CD8-positive, alpha-beta memory T cell (primary cell): ENCODE results near the gene DOK6. TPM values are rescaled to one million over a fixed set of nuclear protein-coding genes. Genes with fewer than 3 reads are reported as not detected.

Source experiments
- CTCF ChIA-PET: fragments of 350-600 bp; sonication (Branson Sonifier 250); formaldehyde crosslinking; loops from one replicate; lab custom pipeline; 2021; ENCODE audit warnings: antibody characterized with exemption; lab: Charles Lee
- POLR2A ChIA-PET: fragments of 350-600 bp; sonication (Branson Sonifier 250); formaldehyde crosslinking; loops from one replicate; lab custom pipeline; 2021; ENCODE audit warnings: antibody characterized with exemption; lab: Charles Lee
- DNase-seq, 5 donors: peaks; one replicate each; pipeline versions ENCODE4 v3.0.0 to v3.0.0-alpha.2; 2020 to 2022; ENCODE audit warnings: mixed read lengths in 1 of 5
- H3K27ac ChIP-seq: one replicate; pipeline ENCODE4 v1.7.0; 2013; ENCODE audit warnings: low read depth, mild to moderate bottlenecking, low read length, moderate library complexity
- H3K27me3 ChIP-seq: 2 replicates; pipeline ENCODE4 v1.7.0; 2013; ENCODE audit warnings: low read length, mild to moderate bottlenecking; ENCODE audit not compliant: insufficient read depth, poor library complexity, severe bottlenecking
- H3K36me3 ChIP-seq: 2 replicates; pipeline ENCODE4 v1.7.0; 2013; ENCODE audit warnings: mild to moderate bottlenecking, low read length, moderate library complexity; ENCODE audit not compliant: insufficient read depth
- H3K4me1 ChIP-seq: 2 replicates; pipeline ENCODE4 v1.7.0; 2013; ENCODE audit warnings: mild to moderate bottlenecking, low read length, moderate library complexity; ENCODE audit not compliant: insufficient read depth
- H3K4me3 ChIP-seq: 2 replicates; pipeline ENCODE4 v1.7.0; 2013; ENCODE audit warnings: mild to moderate bottlenecking, low read length
- H3K9me3 ChIP-seq: 2 replicates; pipeline ENCODE4 v1.7.0; 2013; ENCODE audit warnings: mild to moderate bottlenecking, low read length
- H3K27ac Mint-ChIP-seq, 8 donors: one replicate each; pipeline ENCODE4 v1.8.0; 2020 to 2021; ENCODE audit warnings: mixed read lengths in 8 of 8, mild to moderate bottlenecking in 6 of 8, inconsistent platforms in 3 of 8, moderate library complexity in 3 of 8
- H3K27me3 Mint-ChIP-seq, 2 donors: one replicate each; pipeline ENCODE4 v1.8.0; 2020 to 2021; ENCODE audit warnings: mixed read lengths in 2 of 2, mild to moderate bottlenecking in 1 of 2, moderate library complexity in 1 of 2
- H3K36me3 Mint-ChIP-seq, 3 donors: one replicate each; pipeline ENCODE4 v1.8.0; 2020 to 2021; ENCODE audit warnings: mixed read lengths in 3 of 3, inconsistent platforms in 1 of 3, mild to moderate bottlenecking in 1 of 3
- H3K4me1 Mint-ChIP-seq, 3 donors: one replicate each; pipeline ENCODE4 v1.8.0; 2020 to 2021; ENCODE audit warnings: mixed read lengths in 3 of 3, inconsistent platforms in 1 of 3, mild to moderate bottlenecking in 1 of 3
- H3K4me3 Mint-ChIP-seq, 7 donors: one replicate each; pipeline ENCODE4 v1.8.0; 2020 to 2021; ENCODE audit warnings: mixed read lengths in 7 of 7, mild to moderate bottlenecking in 6 of 7, moderate library complexity in 4 of 7, inconsistent platforms in 2 of 7
- H3K9me3 Mint-ChIP-seq, 5 donors: one replicate each; pipeline ENCODE4 v1.8.0; 2020 to 2022; ENCODE audit warnings: mixed read lengths in 5 of 5, mild to moderate bottlenecking in 3 of 5, moderate library complexity in 2 of 5, inconsistent platforms in 1 of 5
- polyA plus RNA-seq: library from polyadenylated mRNA; unstranded; fragments of 300-500 nt; fragmentation: Illumina TruSeq; gene quantifications from one replicate; pipeline ENCODE4 v1.2.3, GENCODE V29; 2021
- total RNA-seq, 2 experiments: library from RNA; stranded (reverse); gene quantifications; one replicate each; pipeline ENCODE4 v1.2.3, GENCODE V29; 2021

The DOK6 gene
- total and polyA plus RNA-seq, 3 experiments from 2014 or later: 0.13 TPM; not detected in 2

DNA sequence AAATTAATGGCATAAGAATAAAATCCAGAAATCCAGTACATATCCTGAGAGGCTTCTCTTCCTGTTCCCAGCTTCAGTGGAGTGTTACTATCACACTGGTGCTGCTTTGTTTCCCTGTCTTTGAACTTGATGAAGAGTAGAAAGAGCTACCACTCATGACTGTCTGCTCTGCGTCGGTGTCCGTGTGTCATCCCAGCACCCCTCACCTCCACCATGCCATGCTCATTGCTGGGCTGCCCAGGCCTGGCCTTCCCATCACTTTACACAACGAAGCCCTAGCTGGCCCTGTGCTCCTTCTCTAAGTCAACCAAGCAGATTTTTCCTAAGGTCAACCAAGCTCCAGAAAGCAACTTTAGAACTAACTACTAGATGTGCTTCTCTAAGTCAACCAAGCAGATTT lies 215.4 kb downstream of the DOK6 start:
- CTCF ChIA-PET: no interaction called here
- no peaks in the 10 kb centered on the region for H3K9me3 ChIP-seq

DNA sequence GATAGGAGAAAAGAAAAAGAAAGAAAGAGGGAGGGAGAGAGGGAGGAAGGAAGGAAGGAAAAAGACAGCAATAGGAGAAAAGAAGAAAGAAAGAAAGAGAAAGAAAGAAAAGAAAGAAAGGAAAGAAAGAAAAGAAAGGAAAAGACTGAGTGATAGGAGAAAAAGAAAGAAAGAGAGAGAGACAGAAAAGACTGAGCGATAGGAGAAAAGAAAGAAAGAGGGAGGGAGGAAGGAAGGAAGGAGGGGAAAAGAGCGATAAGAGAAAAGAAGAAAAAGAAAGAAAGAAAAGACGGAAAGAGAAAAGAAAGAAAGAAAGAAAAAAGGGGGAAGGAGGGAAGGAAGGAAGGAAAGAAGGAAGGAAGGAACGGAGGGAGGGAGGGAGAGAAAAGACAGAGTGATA lies 216.7 kb downstream of the DOK6 start:
- no peaks in the 10 kb centered on the region for H3K9me3 Mint-ChIP-seq
- Histone ChIP-seq H3K27me3 (no peaks in the 10 kb centered on the region), H3K27ac (no peak overlapping the region), H3K9me3 (no peaks in the 10 kb centered on the region), H3K4me3 (no peak overlapping the region), H3K4me1 (no peaks in the 10 kb centered on the region), H3K36me3 (no peaks in the 10 kb centered on the region)
- no peak overlapping the region for H3K4me3 Mint-ChIP-seq
- POLR2A ChIA-PET: no interaction called here
- H3K4me1 Mint-ChIP-seq: no peaks in the 10 kb centered on the region
- no peak for DNase-seq
- no peak overlapping the region for H3K27ac Mint-ChIP-seq
- CTCF ChIA-PET: no interaction called here
- H3K27me3 Mint-ChIP-seq: peaks cover 0 to 5% of the 10 kb centered on the region in 2 donors
- H3K36me3 Mint-ChIP-seq: no peaks in the 10 kb centered on the region

More for the DNA sequence above, 215.4 kb downstream of the DOK6 start:
- Histone ChIP-seq H3K36me3 (no peaks in the 10 kb centered on the region), H3K27me3 (no peaks in the 10 kb centered on the region), H3K27ac (no peak overlapping the region), H3K4me1 (no peaks in the 10 kb centered on the region), H3K4me3 (no peak overlapping the region)
- POLR2A ChIA-PET: no interaction called here
- no peak overlapping the region for H3K27ac Mint-ChIP-seq
- H3K9me3 Mint-ChIP-seq: no peaks in the 10 kb centered on the region
- no peaks in the 10 kb centered on the region for H3K36me3 Mint-ChIP-seq
- H3K4me3 Mint-ChIP-seq: no peak overlapping the region
- H3K4me1 Mint-ChIP-seq: no peaks in the 10 kb centered on the region
- no peak for DNase-seq
- H3K27me3 Mint-ChIP-seq: peaks cover 0 to 5% of the 10 kb centered on the region in 2 donors

DNA sequence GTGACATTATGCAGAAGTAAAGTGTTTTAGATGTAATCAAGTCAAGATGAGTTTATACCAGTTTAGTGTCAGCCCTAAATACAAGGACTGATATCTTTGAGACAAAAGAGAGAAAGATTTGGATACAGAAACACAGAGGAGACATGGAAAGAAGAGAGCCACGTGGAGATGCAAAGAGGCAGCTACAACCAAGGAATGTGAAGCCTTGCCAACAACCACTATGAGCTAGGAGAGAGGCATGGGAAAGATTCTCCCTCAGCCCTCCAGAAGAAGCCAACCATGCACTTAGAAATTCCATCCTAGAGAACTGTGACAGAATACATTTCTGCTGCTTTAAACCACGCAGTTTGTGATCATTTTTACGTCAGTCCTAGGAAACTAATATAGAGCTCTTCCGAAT lies 217.2 kb downstream of the DOK6 start:
- Histone ChIP-seq H3K27ac (no peak overlapping the region), H3K4me1 (no peaks in the 10 kb centered on the region), H3K9me3 (no peaks in the 10 kb centered on the region), H3K36me3 (no peaks in the 10 kb centered on the region), H3K27me3 (no peaks in the 10 kb centered on the region), H3K4me3 (no peak overlapping the region)
- no peak overlapping the region for H3K27ac Mint-ChIP-seq
- POLR2A ChIA-PET: no interaction called here
- H3K36me3 Mint-ChIP-seq: no peaks in the 10 kb centered on the region
- DNase-seq: no peak
- no peaks in the 10 kb centered on the region for H3K9me3 Mint-ChIP-seq
- H3K4me1 Mint-ChIP-seq: no peaks in the 10 kb centered on the region
- no peak overlapping the region for H3K4me3 Mint-ChIP-seq
- peaks cover 0 to 5% of the 10 kb centered on the region in 2 donors for H3K27me3 Mint-ChIP-seq
- CTCF ChIA-PET: no interaction called here

DNA sequence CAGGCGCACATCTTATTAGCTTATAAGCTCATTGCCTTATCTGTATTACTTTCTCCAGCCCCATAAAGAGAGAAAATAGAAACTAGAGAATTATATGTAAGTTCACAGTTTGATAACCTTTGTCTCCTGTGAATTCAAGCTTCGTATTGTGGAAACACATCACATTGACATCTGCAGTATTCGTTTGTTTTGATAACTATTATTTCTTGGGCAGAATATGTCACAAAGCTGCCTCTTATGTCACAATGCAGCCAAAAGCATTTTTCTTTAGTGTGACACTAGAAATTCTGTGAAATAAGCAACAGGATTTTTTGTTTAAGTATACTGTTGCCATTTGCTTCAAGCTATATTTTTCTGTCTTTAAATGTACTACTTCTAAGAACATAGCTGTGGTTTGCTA lies 221.5 kb downstream of the DOK6 start:
- ChIA-PET POLR2A (no interaction called here), CTCF (no interaction called here)
- H3K27ac Mint-ChIP-seq: no peak overlapping the region

DNA sequence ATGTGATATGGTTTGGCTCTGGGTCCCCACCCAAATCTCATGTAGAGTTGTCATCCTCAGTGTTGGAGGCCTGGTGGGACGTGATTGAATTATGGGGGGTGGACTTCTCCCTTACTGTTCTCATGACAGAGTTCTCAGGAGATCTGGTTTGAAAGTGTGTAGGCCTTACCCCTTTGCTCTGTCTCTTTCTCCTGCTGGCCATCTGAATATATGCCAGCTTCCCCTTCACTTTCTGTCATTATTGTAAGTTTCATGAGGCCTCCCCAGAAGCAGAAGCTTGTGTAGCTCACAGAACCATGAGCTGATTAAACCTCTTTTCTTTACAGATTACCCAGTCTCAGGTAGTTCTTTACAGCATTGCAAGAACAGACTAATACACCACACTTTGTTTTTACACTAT lies 222.3 kb downstream of the DOK6 start:
- H3K36me3 ChIP-seq: no peaks in the 10 kb centered on the region
- no peak overlapping the region for H3K4me3 ChIP-seq
- Mint-ChIP-seq H3K27ac (no peak overlapping the region), H3K4me1 (no peaks in the 10 kb centered on the region), H3K4me3 (no peak overlapping the region), H3K27me3 (peaks cover 0 to 2% of the 10 kb centered on the region in 2 donors), H3K9me3 (no peaks in the 10 kb centered on the region), H3K36me3 (no peaks in the 10 kb centered on the region)
- ChIA-PET POLR2A (no interaction called here), CTCF (no interaction called here)
- no peaks in the 10 kb centered on the region for H3K9me3 ChIP-seq
- H3K4me1 ChIP-seq: no peaks in the 10 kb centered on the region
- H3K27me3 ChIP-seq: no peaks in the 10 kb centered on the region
- DNase-seq: no peak
- H3K27ac ChIP-seq: no peak overlapping the region

More for the DNA sequence above, 221.5 kb downstream of the DOK6 start:
- Mint-ChIP-seq H3K4me3 (no peak overlapping the region), H3K27me3 (peaks cover 0 to 2% of the 10 kb centered on the region in 2 donors), H3K4me1 (no peaks in the 10 kb centered on the region), H3K36me3 (no peaks in the 10 kb centered on the region), H3K9me3 (no peaks in the 10 kb centered on the region)
- Histone ChIP-seq H3K4me1 (no peaks in the 10 kb centered on the region), H3K36me3 (no peaks in the 10 kb centered on the region), H3K27me3 (no peaks in the 10 kb centered on the region), H3K9me3 (no peaks in the 10 kb centered on the region), H3K4me3 (no peak overlapping the region), H3K27ac (no peak overlapping the region)
- DNase-seq: no peak

DNA sequence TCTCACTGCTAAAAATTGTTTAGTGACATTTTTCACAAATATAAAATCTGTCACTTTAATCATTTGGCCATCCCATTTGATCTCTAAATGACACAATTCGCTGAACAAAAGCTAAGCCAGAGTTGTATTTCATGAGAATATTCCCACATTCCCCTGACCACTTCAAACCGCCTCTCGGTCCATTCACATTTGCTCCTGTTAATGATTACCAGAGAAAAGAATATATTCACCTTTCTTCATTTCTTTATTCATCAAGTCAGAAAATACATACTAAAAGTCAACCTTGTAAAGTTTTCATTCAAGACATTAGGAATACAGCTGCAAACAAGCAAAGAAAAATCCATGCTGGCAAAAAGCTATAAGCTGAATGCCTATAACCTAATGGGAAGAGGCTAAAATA lies 225.5 kb downstream of the DOK6 start:
- Histone ChIP-seq H3K4me1 (no peaks in the 10 kb centered on the region), H3K27ac (no peak overlapping the region), H3K27me3 (no peaks in the 10 kb centered on the region), H3K36me3 (no peaks in the 10 kb centered on the region), H3K9me3 (no peaks in the 10 kb centered on the region), H3K4me3 (no peak overlapping the region)
- DNase-seq: no peak
- ChIA-PET CTCF (no interaction called here), POLR2A (no interaction called here)
- Mint-ChIP-seq H3K27ac (no peak overlapping the region), H3K4me1 (no peaks in the 10 kb centered on the region), H3K9me3 (no peaks in the 10 kb centered on the region), H3K27me3 (peaks cover 2 to 5% of the 10 kb centered on the region in 2 donors), H3K4me3 (no peak overlapping the region), H3K36me3 (no peaks in the 10 kb centered on the region)

DNA sequence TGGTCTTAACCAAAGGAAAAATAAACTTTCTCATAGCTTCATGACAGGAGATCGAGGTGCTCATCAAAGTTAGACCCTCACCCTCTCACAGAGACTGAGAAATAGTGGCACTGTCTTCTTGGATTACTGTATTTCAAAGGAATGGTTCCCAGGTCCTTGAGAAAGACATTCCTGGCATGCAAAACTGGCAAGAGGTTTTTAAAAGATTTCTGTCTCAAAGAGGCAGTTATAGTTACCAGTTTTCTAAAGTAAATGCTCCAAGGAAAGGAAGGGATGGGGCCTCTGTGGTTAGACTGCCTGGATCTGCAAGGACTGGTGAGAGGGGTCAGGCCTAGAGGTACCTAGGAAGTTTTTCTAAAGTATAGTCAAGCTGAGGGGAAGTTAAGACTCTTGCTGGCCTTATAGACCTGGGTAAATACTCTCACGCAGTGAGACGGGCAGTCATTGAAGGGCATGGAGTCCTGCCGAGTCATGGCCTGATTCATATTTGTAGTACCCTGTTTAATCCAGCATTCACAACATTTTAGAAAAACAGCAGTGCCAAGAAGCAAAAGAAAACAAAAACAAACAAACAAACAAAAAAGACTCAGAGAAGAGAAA lies 226.1 kb downstream of the DOK6 start:
- ChIA-PET CTCF (no interaction called here), POLR2A (no interaction called here)
- DNase-seq: no peak
- peaks cover 2 to 5% of the 10 kb centered on the region in 2 donors for H3K27me3 Mint-ChIP-seq
- H3K4me3 Mint-ChIP-seq: no peak overlapping the region
- H3K9me3 Mint-ChIP-seq: no peaks in the 10 kb centered on the region
- no peaks in the 10 kb centered on the region for H3K36me3 ChIP-seq
- no peaks in the 10 kb centered on the region for H3K4me1 ChIP-seq
- H3K36me3 Mint-ChIP-seq: no peaks in the 10 kb centered on the region
- no peaks in the 10 kb centered on the region for H3K27me3 ChIP-seq
- H3K9me3 ChIP-seq: no peaks in the 10 kb centered on the region
- no peak overlapping the region for H3K4me3 ChIP-seq
- H3K27ac Mint-ChIP-seq: no peak overlapping the region
- no peak overlapping the region for H3K27ac ChIP-seq
- H3K4me1 Mint-ChIP-seq: no peaks in the 10 kb centered on the region

DNA sequence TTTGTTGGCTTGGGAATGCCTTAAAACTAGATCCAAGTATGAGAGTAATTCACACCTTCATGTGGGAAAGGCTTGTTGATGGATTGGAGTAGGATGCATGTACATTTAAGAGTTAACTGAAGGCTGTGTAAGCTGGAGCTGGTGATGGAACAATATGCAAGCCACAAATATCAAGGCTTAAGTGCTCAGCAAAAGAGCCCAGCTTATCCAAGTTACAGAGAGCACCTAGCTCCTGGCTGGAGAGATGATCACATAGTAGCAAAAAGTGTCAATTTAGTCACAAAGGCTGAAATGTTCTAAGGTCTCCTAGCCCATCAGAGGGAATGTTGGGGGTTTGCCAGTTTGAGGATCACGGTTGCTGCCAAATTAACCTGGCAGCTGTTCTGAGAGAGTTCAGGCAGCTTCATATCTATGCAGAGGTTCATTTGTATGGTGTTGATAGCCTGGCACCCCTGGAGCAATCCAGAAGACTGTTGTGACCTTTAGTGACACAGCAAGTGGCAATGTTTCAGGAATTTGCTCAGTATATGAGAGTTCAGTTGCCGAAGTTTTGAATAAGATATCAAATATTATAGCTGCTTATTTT lies 228.2 kb downstream of the DOK6 start:
- ChIA-PET CTCF (no interaction called here), POLR2A (no interaction called here)
- H3K4me1 Mint-ChIP-seq: no peaks in the 10 kb centered on the region
- no peak overlapping the region for H3K4me3 ChIP-seq
- peaks cover 2 to 8% of the 10 kb centered on the region in 2 donors for H3K27me3 Mint-ChIP-seq
- H3K36me3 Mint-ChIP-seq: no peaks in the 10 kb centered on the region
- no peaks in the 10 kb centered on the region for H3K36me3 ChIP-seq
- H3K27me3 ChIP-seq: no peaks in the 10 kb centered on the region
- no peaks in the 10 kb centered on the region for H3K9me3 ChIP-seq
- H3K27ac Mint-ChIP-seq: peak overlapping the region in 1 of 8 donors; percentile 24
- H3K4me3 Mint-ChIP-seq: no peak overlapping the region
- no peak for DNase-seq
- H3K27ac ChIP-seq: no peak overlapping the region
- no peaks in the 10 kb centered on the region for H3K4me1 ChIP-seq
- no peaks in the 10 kb centered on the region for H3K9me3 Mint-ChIP-seq
